GM19025 (cell line): ENCODE data around the gene GALNT10.

ENCODE experiments used
- ATAC-seq: cut with Tn5 transposase; IDR thresholded peaks from one replicate; pipeline ENCODE4 v1.9.1; 2021; ENCODE audit warnings: mild to moderate bottlenecking, low read depth, moderate library complexity; ENCODE audit not compliant: unreplicated experiment

GALNT10 gene

DNA sequence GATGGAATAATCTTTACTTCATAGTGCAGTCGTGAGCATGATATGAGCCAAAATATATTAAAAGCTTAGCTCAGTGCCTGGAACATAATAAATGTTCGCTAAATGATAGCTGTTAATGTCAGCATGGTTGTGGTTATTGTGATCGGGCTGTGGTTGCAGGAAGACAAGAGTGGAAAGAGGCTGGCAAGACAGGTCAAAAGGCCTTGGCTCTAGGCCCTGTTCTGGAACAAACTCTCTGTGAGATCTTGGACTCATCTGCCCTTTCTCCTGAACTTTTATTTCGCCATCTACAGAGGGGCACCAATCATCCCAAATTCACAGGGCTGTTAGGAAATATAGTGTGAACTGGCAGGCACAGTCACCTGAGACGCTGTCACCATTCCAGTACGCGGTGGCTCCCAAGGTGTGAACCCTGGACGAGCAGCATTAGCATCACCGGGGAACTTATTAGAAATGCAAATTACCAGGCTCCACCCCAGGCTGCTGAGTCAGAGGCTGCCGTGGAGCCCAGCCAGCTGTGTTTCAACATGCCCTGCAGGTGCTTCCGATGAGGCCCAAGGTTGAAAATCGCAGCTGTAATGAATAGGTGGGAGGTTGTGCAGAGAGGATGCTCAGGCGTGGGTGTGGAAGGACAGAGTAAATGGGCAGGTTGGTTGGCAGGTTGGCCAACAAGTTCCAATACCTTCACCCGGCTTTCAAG lies 205.0 kb downstream of the GALNT10 start:
- ATAC-seq = no peak

DNA sequence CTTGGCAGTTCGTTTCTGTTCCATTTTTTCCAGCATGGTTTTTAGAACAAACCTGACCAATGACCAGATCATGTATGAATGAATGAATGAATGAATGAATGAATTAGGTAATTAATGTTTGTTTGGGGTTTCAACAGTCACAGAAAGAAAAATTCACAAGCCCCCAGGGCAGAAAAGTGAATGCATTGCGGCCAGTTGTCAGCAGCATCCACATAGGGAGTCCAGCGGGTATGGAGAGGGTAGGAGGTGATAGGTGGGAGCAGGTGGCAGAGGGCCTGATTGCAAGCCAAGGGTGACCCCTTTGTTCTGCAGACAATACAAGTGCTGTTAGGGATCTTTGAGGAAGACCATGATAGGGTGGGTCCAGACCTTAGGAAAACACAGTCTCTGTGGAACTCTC lies 205.6 kb downstream of the GALNT10 start:
- no peak for ATAC-seq

DNA sequence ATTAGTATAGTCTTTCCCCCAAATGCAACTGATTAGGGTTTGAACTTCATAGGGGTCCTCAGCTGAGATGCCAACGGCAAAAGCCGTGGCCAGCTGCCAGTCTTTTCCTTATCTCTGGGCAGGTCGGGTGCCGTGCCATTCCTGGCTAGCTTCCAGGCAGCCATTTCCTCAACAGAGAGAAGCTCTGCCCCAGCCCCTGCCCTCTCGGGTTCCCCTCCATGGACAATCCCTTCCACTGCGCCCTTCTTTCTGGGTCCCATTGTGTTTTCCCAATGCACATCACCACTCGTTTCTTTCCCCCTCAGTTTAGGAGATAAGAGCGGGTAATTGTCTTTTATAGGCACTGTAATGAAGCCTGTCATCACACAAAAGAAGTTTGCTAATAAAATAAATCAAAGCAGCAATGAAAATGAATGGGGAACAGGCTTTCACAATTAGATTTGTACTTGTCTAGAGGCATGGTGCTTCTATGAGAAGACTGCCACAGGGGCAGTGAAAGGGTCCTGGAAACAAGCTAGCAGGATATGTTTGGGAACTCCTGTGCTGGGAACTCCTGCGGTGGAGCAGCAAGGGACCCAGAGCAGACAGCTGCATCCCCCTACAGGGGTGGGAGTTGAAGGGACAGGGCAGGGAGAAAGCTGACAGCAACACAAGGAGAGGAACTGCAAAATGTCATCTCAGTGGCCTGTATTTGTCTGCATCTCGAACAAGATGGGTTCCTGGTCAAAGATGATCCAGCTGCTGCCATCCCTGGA lies 207.3 kb downstream of the GALNT10 start:
- no peak for ATAC-seq

DNA sequence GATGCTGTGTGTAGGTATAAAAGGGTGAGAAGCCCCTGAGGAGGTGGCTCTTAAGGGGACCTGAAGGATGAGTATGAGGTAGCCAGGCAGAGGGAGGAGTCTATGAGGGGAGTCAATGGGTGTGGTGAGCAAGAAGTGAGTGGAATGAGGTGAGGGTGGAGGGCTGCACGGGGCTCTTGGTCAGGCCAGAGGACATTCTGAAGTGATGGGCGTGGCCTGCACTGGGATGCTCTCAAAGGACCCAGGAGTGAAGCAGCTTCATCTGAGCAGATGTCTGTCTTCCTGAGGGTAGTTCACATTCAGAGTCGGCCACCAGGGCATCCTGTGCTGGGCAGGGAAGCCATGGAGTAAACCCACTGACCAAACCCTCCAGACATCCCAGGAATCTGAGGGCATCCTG lies 210.1 kb downstream of the GALNT10 start:
- no peak for ATAC-seq

DNA sequence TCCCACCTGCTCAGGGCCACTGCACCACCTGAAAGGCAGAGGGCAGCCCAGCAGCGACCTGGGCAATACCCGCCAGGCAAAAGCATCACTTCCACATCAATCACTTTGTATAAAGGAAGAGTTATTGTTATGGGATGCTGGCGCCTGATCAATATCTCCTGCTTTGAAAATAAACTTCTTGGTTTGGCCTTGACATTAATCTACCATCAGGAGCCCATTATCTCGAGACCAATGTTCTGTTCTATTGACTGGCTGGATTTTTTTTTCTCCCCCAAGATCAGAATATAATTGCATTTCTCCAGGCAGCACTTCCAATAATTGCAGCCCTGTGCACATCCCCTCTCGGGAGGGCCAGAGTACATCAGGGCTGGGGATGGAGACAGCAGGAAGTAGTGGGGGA lies 210.8 kb downstream of the GALNT10 start:
- no peak for ATAC-seq

DNA sequence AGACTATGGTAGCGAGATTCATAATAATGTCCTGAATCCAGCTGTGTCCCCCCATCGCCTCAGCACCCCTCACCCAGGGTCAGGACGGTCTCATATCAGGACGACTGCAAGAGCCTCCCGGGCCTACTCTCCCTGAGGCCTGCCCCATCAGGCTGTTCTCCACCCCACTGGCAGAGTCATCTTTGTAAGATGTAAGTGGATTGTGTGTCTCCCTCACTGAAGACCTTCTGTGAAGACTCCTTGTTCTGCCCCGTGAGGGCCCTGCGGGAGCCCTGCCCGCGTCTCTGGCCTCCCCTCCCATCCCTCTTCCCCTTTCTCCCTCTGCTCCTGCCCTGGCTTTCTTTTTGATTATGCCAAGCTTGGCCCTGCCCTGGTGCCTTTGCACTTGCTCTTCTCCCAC lies 211.4 kb downstream of the GALNT10 start:
- no peak for ATAC-seq

DNA sequence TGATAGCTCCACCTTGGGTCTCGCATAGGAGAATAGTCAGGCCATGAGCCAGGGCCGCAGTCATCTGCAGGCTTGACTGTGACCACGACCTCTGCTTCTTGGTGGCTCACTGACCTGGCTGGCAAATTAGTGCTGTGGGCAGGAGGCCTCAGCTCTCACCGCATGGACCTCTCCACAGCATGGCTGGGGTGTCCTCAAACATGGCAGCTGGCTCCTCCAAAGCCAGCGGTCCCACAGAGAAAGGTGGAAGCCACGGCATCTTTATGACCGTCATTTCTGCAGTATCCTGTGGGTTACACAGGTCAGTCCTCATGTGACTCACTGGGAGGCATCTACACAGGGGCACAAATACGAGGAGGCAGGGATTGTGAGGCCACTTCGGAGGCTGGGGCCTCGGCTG lies 212.1 kb downstream of the GALNT10 start:
- ATAC-seq = no peak

DNA sequence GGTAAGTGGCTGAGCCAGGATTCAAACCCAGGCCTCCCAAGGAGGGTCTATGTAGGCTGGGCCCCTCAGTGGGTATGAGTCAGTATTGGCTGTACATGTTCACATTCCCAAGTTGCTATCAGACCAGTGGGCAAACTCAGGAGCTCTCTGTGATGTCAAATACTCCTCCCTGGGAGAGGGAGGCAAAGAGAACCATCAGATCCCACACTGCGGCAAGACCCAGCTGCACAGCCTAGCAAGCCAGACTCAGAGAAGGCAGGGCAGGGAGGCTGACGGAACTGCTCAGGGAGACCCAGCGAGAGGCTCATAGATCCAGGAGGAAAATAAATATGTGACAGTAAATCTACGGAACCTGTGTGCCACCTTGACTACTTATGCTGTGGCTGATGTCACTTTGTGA lies 212.7 kb downstream of the GALNT10 start:
- ATAC-seq = no peak

DNA sequence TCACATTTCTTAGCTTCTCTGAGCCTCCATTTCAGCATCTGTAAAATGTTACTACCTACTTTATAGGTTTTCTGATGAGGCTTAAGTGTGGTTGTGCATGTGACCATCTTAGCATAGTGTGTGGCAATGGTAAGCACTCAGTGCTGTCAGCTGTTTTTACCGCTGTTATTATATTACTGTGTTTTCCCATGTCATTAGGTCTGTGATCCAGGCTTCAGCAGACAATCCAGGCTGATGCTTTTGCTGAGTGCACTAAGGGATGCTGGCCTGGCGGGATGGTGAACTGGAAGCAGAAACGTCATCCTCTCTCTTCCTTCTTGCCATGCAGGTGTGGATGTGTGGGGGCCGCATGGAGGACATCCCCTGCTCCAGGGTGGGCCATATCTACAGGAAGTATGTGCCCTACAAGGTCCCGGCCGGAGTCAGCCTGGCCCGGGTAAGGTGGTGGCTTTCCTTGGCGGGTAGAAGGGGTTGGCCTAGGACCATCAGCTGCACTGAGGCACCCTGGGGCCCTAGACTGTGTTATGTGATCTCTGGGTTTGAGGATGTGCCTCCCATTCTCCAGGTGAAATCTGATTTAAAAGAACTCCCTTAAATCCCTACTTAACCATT lies 213.3 kb downstream of the GALNT10 start:
- no peak for ATAC-seq

DNA sequence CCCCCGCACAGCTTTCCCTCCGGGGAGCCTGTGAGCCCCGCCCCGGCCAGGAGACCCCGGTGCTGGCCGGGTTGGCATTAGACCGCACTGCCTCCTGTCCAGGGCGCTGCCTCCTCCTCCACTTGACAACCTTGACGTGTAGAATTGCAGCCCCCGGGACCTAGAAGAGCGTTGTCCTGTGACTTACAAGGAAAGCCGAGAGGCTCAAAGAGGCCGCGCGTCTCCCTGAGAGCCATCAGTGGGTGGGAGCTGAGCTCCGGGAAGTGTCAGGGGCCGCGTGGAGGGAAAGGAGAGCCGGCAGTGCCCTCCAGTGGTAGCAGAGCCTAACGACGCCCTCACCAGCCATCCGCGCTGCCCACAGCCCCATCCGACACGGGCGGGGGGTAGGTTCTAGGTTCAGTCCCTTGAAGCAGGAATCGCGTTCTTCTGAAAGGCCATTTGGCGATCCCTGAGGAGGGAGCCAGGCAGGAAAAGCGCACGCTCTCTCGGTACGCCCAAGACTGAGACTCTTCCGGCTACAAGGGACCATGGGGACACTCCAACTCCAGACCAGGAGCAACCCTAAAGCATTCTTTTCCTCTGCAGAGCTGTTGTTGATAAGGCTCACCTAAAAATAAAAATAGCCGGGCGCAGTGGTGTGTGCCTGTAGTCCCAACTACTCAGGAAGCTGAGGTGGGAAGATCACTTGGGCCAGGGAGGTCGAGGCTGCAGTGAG lies 214.7 kb downstream of the GALNT10 start:
- peak; percentile 98 for ATAC-seq

DNA sequence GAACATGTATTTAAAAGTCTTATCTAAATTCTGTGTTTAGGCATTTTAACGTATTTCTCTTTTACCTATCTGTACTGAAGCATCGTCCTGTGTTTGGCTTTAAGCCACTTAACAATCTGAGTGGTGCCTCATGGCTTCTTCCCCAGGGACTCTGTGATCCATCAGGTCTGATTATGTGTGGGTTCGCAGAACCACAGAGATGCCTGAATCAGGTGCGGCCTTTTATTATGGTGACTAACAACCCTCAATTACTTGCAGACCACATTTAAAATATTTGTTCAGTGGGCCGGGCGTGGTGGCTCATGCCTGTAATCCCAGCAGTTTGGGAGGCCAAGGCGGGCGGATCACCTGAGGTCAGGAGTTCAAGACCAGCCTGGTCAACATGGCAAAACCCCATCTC lies 215.7 kb downstream of the GALNT10 start:
- ATAC-seq = no peak

DNA sequence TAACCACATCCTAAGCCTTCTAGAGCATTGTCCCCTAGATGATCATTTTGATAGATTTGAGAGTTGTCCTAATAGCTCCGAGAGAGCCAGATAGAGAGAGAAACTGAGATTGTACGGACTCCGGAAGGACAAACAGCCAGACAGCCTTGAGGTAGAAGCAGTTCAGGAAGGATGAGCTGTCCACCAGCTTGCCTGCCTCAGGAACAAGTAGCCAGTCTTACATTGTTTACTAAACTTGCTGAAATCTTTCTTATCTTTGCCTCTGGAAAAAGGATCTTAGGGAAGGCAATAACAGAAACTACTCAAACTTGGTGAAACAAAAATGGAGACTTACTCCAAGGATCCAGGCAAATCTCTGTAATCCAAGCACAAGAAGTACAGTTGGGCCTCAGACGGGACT lies 216.3 kb downstream of the GALNT10 start:
- no peak for ATAC-seq

DNA sequence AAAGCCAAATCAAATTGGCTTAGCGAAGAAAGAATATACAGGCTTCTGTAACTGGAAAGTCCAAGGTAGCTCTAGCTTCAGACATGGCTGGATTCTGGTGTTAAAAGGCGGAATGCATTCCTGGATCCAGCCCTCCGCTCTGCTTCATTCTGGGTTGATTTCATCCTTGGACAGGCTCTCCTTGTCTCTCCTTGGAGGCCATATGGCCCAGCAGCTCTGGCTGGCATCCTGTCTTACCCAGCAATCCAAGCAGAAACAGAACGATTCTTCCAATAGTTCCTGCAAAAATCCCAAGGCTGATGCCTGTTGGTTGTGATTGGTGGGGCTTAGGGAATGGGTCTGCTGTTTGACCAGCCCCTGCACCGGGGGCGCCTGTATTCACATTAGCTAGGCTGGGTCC lies 218.3 kb downstream of the GALNT10 start:
- no peak for ATAC-seq

DNA sequence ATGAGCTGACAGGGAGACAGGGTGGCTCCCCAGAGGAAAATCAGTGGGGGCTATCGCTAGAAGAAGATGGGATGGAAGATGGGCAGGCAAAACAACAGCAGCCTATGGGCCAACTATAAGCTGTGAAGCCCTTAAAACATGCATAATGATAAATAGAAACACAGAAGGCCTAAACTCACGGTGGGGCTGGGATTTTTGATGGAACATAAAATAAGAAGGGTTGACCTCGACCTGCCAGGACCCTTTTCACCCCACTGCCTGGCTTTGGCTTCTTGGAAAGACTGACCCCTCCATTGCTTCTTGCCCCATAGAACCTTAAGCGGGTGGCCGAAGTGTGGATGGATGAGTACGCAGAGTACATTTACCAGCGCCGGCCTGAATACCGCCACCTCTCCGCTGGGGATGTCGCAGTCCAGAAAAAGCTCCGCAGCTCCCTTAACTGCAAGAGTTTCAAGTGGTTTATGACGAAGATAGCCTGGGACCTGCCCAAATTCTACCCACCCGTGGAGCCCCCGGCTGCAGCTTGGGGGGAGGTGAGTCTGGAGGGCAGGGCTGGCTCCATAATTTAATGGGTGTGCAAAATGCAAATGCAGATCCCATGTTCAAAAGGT lies 218.8 kb downstream of the GALNT10 start:
- ATAC-seq = no peak

DNA sequence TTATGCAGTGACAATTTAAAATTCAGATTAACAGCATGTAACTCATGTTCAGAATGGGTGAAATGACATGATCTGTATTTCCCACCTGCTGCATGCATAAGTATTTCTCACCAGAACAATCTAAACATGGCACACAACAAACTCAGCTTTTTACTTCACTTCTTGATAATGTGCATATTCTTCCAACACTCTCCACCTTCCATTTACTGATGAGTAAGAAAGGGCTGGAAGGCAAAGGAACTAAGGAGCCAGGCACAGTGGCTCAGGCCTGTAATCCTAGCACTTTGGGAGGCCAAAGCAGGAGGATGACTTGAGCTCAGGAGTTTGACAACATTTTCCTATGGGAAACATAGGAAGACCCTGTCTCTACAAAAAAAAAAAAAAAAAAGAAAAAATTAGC lies 219.5 kb downstream of the GALNT10 start:
- no peak for ATAC-seq

DNA sequence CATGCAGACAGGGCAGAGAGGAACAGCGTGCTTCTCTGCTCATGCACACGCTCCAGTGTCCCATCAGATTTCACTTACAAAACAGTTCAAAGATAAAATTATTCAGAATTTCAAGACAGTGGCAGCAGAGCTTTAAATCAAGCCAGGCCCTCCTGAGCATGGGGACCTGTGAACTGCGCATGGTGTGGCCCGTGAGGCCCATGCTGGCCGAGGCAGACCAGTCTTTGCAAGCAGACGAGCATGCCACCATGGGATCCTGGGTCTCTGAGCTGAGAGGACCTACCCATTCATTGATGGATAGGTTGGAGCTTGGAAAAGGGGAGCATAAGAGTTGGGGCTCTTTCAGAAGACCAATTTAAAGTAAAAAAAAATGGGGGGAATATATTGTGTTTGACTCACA lies 220.3 kb downstream of the GALNT10 start:
- no peak for ATAC-seq

DNA sequence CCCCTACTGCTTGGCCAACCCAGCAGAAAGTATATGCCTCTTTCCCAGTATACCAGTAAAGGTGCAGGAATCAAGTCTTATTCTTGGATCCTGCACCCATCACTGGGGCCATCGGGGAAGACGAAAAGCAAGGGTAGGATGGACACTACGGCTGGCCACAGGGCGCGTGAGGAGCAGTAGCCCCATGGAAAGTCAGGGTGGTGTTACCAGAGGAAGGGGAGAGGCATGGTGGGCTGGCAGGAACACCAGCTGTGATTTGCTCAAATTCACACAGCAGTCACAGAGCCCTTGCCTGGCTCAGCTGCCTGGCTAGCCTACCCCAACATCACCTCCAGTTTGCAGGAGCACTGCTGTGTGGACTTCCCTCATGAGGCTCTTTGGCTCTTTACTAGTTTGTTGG lies 220.8 kb downstream of the GALNT10 start:
- no peak for ATAC-seq

DNA sequence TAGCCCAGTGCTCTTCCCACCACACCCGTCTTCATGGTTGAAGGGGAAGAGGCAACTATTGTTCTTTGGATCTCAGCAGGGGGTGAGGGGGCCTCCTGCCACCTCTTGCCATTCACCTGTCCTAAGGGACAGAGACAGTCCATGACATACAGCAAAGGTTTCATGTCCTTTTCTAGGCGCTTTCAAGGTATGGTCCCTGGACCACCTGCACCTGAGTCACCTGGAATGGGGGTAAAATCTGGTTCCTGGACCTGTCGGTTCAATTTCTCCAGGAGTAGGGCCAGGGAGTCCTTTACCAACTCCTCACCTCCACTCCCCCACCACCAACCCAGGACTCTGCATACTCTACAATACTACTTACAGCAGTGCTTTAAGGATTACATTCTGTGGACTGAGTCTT lies 221.8 kb downstream of the GALNT10 start:
- no peak for ATAC-seq

DNA sequence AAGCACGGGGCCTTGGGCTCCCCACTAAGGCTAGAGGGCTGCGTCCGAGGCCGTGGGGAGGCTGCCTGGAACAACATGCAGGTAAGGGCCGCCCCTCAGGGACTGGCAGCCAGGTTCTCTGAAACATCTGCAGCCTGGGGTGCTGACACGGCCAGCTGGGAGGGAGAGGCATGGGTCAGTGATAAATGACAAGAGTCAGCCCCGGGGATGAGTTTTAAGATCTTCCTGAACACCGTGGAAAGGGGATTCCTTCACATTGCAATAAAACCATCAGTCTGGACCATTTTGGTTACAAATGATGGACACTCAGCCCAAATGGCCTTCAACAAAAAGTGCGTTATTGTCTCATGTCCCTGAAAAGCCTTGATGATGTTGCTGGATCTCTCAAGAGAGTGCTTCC lies 222.4 kb downstream of the GALNT10 start:
- ATAC-seq = no peak

DNA sequence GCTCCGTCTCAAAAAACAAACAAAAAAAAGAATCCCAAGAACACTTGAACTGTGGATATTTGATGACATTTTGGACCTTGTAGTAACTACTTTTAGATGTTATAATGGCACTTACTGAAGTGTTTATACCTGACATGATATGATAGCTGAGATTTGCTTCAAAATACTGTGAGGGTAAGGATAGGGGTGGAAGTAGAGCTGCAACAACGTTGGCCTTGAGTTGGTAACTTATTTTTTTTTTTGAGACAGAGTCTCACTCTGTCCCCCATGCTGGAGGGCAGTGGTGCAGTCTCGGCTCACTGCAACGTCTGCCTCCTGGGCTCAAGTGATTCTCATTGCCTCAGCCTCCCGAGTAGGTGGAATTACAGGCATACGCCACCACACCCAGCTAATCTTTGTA lies 224.6 kb downstream of the GALNT10 start:
- no peak for ATAC-seq

DNA sequence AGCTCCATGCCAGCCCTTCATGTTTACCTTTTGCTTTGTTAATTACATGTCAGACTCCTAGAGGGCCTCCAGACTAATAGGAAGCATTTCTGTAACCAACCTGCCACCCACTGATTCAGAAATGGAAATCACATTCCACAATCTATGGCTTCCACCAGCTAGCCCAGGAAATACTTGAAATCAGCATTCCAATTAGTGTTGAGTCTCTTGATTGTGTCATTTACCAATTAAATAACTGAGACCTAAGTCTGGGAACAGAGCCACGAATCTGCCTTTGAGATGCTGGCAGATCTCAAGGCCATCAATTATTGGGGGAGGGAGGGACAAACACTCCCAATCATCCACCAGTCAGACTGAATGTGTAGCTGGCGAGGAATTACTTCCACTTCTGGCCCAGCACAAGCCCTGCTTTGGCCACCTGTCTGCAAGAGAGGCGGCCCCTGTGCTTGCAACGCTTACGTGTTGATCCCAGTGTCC lies 227.8 kb downstream of the GALNT10 start:
- ATAC-seq = no peak
